Measurements from ENCODE around the gene DNM1.

DNA sequence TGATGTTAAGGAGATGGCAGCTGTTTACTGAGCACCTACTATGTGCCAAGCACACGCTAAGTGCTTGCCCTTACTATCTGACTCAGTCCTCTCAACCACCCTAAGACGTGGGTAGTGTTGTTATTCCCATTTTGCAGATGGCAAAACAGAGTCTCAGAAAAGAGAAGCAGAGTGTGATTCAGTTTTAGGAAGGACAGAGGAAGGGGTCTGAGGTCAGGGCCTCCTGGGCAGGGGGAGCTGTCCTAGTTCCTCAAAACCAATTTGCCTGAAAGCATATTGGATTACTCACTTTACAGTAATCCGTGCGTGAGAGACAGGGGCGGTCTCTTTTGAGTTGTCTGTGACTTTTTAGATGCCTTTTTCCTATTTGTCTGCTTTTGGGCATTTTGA, 23.2 kb downstream of the DNM1 start:
- TF ChIP-seq POLR2AphosphoS5 (IDR thresholded peaks at IDR 0.05; ENCODE audit: borderline replicate concordance, low read depth, low read length) (no peak), EZH2 (IDR thresholded peaks at IDR 0.05) (no peak), FOXP2 (optimal IDR thresholded peaks at IDR 0.05; ENCODE audit: control extremely low read depth, extremely low read length, insufficient read depth) (no peak)
